GM21528 (cell line): ENCODE results near the gene MAFG.
A peak's percentile ranks its signal among the peaks of the same experiment; 100 is the strongest.

ENCODE experiments used
- ATAC-seq: cut with Tn5 transposase; IDR thresholded peaks from one replicate; pipeline ENCODE4 v1.9.1; 2021; ENCODE audit warnings: mild to moderate bottlenecking, moderate library complexity; ENCODE audit not compliant: unreplicated experiment, low FRiP score

MAFG gene

DNA sequence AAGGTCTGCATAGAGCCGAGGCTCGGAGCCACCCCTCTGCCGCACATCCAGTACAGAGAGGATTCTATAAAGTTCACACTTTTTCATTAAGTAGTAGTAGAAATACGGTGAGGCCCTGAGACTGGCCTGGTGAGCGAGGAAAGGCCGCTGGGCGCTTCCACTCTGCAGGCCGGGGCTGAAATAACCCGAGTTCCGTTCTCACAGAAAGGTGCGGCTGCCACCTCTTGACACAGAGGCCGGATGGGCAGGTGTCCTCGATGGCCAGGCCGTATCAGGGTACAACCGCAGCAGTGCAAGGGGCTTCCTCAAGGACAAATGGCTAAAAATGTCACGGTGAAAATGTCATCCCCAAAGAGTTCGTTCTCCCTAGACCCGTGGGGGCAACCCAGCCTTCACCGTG, 15.6 kb downstream of the MAFG start:
- no peak for ATAC-seq

- peak; percentile 57 for ATAC-seq
Measured at GRCh38 chr17:81911277-81911961, 16.1 kb downstream of the MAFG start, which contains the start of gene PCYT2. Gene PCYT2, minus strand, starts transcription at chr17:81911399. Its CDS starts 44 bp downstream, at chr17:81911355.

GRCh38 chr17:81910840-81911276, 16.7 kb downstream of the MAFG start:
- peak; percentile 17 for ATAC-seq

- ATAC-seq, result no peak
Measured at GRCh38 chr17:81909966-81910839, 17.3 kb downstream of the MAFG start.

GRCh38 chr17:81909231-81909630, 18.3 kb downstream of the MAFG start:
- ATAC-seq, result no peak

DNA sequence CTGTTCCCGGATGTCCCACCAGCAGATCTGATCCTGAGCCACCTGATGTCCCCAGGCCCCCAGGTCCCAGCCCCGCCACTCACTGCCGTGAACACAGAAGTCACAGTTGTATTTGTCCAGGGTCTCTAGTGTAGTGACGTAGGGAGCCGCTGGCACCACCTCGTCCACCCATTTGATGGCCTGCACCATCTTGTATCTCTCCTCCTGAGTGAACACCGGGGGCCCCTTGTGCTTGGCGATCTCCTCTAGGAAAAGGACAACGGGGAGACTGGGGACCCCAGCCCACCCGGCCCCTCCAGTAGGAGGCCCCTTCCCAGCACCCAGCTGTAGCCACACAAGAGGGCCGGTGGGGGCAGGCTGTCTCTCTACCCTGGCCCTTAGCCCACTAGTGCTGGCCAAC, 18.7 kb downstream of the MAFG start:
- no peak for ATAC-seq

DNA sequence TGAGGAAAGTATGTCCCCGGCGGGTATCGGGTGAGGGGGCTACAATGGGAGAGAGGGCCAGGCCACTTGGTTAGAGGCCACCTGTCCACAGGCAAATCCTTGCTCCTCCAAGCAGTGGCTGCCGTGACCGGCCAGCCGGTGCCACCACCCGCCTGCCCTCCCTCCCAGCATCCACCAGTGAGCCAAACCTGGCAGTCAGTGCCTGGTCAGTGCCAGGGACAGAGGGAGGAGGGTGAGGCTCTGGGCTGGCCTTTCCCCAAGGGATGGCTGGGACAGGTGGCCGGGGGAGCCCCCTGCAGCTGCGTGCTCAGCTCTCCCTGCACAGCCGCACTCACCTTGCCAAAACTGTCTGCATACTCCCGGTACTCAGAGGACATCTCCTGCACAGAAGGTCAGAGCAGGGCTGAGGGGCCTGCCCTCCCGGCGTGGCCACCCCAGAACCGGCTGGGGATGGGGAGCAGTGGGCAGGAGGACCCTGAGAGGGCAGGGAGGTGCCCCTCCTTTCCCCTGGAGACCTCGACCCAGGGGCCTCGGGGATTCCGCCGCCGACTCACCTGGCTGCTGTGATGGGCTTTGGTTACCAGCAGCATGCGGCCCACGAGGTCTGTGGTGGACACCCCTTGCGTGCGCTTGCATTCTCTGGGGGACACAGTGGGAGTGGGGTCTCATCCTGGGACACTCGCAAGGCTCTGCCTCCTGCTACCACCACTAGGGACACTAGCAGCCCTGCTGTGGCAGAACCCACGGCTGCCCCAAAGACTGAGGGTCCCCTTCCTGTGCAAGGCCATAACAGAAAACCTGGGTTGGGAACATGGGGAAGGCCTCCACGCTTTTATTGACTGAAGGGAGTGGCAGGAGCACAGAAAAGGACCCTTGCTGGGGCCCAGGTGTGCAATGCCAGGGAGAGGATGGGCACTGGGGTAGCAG, 20.1 kb downstream of the MAFG start:
- ATAC-seq, result no peak

DNA sequence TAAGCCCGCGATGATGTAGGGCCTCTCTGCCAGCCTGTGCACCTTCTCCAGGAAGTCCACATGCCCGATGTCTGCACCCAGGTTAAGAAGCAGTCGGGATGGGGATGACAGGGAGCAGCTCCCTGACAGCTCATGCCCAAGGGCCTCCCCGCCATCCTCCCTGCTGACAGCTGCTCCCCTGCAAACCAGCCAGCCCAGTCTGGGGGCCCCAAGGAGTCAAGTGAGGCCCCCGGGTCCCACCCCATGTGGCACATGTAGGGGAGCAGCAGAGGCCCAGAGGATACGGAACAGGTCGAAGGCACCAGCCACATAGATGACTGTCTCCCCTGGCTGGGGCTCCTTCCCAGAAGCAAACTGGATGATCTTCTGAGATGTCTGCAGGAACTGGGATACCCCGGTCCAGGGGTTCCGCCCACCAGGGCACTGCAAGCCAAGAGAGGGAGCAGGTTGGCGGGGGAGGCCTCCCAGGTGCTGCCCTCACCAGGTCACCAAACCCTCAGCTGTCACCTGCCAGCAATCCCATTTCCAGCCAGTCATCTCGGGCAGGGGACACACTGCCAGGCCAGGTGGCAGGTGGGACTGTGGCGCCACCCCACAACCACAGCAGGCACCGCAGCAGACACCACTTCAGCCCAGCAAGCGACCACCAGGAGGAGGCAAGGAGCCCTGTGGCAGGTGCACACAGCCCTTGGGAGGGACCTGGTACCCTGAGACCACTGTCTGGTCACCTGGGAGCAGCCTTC, 20.9 kb downstream of the MAFG start:
- no peak for ATAC-seq

DNA sequence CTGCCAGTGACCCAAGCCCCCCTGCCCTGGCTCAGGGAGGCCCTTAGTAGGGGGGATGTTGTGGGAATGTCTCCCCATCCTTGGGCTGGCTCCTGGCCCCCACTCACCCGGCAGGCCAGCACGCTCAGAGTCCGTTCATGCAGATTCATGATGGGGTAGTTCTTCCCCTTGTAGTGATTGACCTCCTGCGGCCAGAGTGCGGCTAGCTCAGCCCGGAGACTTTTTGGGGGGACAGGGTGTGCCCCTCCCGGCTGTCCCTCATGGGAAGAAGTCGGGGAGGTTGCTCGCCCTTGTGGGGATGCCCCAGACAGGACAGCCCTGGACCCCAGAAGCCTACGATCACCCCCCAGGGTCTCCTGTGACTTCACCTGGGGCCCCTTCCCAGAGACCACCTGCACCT, 21.5 kb downstream of the MAFG start:
- ATAC-seq, result no peak

- no peak for ATAC-seq
Measured at GRCh38 chr17:81905424-81905875, 22.1 kb downstream of the MAFG start.

GRCh38 chr17:81904600-81905423, 22.7 kb downstream of the MAFG start:
- no peak for ATAC-seq

DNA sequence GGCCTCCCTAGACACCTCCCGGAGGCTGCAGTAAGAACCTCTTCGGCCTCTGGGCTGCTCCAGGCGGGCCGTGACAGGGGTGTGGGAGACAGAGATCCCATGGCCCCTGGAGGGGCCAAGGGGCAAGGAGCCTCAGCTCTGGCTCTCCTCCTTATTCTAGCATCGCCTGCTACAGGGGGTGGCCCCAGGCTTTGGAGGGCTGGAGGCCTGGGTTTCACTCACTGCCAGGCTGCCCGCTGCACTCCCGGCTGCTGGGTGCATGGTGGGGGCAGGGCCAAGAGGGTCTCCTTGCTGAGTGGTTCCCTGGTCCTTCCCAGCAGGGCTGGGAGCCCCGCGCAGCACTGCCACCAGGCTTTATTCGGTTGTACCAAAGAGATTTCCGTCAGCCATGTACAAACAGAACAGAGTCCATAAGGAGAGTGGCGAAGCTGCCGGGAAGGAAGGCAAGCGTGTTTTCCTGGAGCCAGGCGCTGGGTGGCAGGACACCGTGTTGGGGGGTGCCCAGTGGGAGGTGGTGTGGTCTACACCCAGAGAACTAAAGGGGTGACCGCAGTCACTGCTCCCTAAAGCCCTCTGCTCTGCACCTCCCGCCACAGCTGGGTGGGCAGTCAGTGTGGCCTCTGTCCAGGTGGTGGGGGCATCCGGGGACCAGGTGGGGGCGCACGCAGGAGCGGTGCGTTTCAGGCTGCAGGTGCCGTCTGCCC, 23.5 kb downstream of the MAFG start:
- no peak for ATAC-seq

GRCh38 chr17:81903415-81903831, 24.1 kb downstream of the MAFG start:
- no peak for ATAC-seq

GRCh38 chr17:81902653-81903414, 24.7 kb downstream of the MAFG start:
- ATAC-seq, result no peak

DNA sequence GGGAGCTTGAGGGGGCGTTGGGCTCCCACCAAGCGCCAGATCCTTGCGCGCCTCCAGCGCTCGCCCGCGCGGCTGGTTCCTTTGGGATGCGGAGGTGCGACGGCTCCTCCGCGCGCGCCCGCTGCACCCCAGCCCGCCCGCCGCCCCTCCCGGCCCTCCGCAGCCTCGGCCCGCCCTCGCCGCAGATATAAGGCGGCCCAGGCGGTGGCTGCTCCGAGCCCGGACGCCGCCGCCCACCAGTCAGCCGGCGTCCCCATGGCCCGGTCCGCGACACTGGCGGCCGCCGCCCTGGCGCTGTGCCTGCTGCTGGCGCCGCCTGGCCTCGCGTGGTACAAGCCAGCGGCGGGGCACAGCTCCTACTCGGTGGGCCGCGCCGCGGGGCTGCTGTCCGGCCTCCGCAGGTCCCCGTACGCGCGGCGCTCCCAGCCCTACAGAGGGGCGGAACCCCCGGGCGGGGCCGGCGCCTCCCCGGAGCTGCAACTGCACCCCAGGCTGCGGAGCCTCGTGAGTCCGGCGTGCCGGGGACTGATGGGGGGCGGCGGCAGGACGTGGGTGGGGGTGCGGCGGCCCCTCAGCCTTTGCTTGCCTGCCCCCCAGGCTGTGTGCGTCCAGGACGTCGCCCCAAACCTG, 25.4 kb downstream of the MAFG start, which contains the start of gene NPB:
Gene NPB, plus strand, starts transcription at position 216 of the 630 bp plus-strand sequence. Its CDS starts 40 bp downstream, at position 256.
- ATAC-seq, result no peak

- ATAC-seq, result no peak
Measured at GRCh38 chr17:81901167-81902022, 26.1 kb downstream of the MAFG start.
